Measurements from ENCODE around the gene ADM5. TPM values are rescaled to one million over a fixed set of nuclear protein-coding genes. Genes with fewer than 3 reads are reported as not detected.
A peak's percentile ranks its signal among the peaks of the same experiment; 100 is the strongest.

The ADM5 gene
- polyA plus RNA-seq, 3 donors = 1.2 TPM; not detected in 2

GRCh38 chr19:49656456-49657109, 32.8 kb upstream of the ADM5 start:
- no peak overlapping the region for H3K9ac ChIP-seq (ENCODE audit: insufficient read depth, low read length, poor library complexity, severe bottlenecking)
- peaks cover 42% of the 10 kb centered on the region for H4K20me1 ChIP-seq (ENCODE audit: insufficient read depth, low read length)
- no peak overlapping the region for H3K27ac ChIP-seq (ENCODE audit: low read depth in 1 of 2, low read length in 2 of 2)
- no peaks in the 10 kb centered on the region for H3K9me3 ChIP-seq (replicated peaks in 1 of 2; ENCODE audit: control insufficient read depth in 1 of 2, insufficient read depth in 1 of 2, low read length in 2 of 2)
- H3K4me3 ChIP-seq (replicated peaks in 1 of 3; ENCODE audit: low read depth in 2 of 3, low read length in 3 of 3) = no peak overlapping the region
- Mint-ChIP-seq H3K9me3 (peaks cover 0 to 4% (median 0%) of the 10 kb centered on the region in 7 donors), H3K27ac (peak overlapping the region in 2 of 7 donors; percentile 52 to 64), H3K4me3 (no peak overlapping the region), H3K27me3 (ENCODE audit: low read depth in 3 of 3) (peaks cover 0 to 3% (median 0%) of the 10 kb centered on the region in 3 donors), H3K36me3 (peaks cover 68 to 90% of the 10 kb centered on the region in 2 donors), H3K4me1 (no peaks in the 10 kb centered on the region)
- DNase-seq = no peak
- no peaks in the 10 kb centered on the region for H3K4me1 ChIP-seq (ENCODE audit: control insufficient read depth in 1 of 2, insufficient read depth in 2 of 2, low read length in 2 of 2)
- intact Hi-C loops (cut with micrococcal nuclease) = no loop called here
- WGBS (ENCODE audit: insufficient coverage) = 94% methylated on average over 17 of the region's 17 CpGs
- TF ChIP-seq, protein P1, sequence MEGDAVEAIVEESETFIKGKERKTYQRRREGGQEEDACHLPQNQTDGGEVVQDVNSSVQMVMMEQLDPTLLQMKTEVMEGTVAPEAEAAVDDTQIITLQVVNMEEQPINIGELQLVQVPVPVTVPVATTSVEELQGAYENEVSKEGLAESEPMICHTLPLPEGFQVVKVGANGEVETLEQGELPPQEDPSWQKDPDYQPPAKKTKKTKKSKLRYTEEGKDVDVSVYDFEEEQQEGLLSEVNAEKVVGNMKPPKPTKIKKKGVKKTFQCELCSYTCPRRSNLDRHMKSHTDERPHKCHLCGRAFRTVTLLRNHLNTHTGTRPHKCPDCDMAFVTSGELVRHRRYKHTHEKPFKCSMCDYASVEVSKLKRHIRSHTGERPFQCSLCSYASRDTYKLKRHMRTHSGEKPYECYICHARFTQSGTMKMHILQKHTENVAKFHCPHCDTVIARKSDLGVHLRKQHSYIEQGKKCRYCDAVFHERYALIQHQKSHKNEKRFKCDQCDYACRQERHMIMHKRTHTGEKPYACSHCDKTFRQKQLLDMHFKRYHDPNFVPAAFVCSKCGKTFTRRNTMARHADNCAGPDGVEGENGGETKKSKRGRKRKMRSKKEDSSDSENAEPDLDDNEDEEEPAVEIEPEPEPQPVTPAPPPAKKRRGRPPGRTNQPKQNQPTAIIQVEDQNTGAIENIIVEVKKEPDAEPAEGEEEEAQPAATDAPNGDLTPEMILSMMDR (IDR thresholded peaks at IDR 0.05) = no peak
- H3K79me2 ChIP-seq (ENCODE audit: insufficient read depth, low read length) = no peaks in the 10 kb centered on the region
- no peaks in the 10 kb centered on the region for H3K27me3 ChIP-seq (ENCODE audit: control insufficient read depth in 2 of 2, insufficient read depth in 2 of 2, low read length in 2 of 2)
- peaks cover 81 to 94% of the 10 kb centered on the region in 2 donors for H3K36me3 ChIP-seq (replicated peaks in 1 of 2; ENCODE audit: control insufficient read depth in 1 of 2, insufficient read depth in 2 of 2, low read length in 2 of 2)
- no peak overlapping the region for H2AFZ ChIP-seq (ENCODE audit: insufficient read depth, low read depth, low read length, poor library complexity, severe bottlenecking)
- H3K4me2 ChIP-seq (replicated peaks; ENCODE audit: extremely low read depth, low read length, poor library complexity, severe bottlenecking) = no peak overlapping the region

DNA sequence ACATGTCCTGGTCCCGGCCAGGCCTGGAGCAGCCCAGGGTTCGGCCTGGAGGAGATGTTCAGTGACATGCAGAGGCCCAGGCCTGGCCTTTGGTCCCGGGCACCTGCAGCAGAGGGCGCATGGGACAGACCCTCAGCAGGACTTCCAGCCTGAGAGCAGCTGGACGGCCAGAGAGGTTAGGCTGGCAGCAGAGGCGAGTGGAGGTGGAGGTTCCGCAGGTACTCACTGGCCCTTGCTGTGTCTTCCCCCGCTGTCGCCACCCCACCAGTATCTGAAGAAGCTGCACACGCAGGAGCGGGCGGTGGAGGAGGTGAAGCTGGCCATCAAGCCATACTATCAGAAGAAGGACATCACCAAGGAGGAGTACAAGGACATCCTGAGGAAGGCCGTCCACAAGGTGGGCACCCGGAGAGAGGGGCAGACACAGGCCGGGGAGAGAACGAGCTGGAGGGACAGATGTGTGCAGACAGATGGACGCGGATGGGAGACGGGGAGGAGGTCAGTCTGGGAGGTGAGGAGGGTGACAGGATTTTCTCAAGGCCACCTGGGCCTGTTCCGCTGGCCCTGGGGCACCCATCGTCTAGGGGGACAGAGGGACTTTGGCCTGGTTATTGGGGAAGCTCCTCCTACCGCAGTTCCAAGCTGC, 31.8 kb upstream of the ADM5 start:
- no peak overlapping the region for H2AFZ ChIP-seq (ENCODE audit: insufficient read depth, low read depth, low read length, poor library complexity, severe bottlenecking)
- Mint-ChIP-seq H3K27ac (peak overlapping the region in 2 of 7 donors; percentile 13 to 35), H3K4me3 (no peak overlapping the region), H3K9me3 (peaks cover 0 to 4% (median 0%) of the 10 kb centered on the region in 7 donors), H3K27me3 (ENCODE audit: low read depth in 3 of 3) (peaks cover 0 to 3% (median 0%) of the 10 kb centered on the region in 3 donors), H3K4me1 (no peaks in the 10 kb centered on the region), H3K36me3 (peaks cover 72 to 96% of the 10 kb centered on the region in 2 donors)
- no peak for DNase-seq
- no peaks in the 10 kb centered on the region for H3K79me2 ChIP-seq (ENCODE audit: insufficient read depth, low read length)
- H3K4me1 ChIP-seq (ENCODE audit: control insufficient read depth in 1 of 2, insufficient read depth in 2 of 2, low read length in 2 of 2) = no peaks in the 10 kb centered on the region
- H3K9me3 ChIP-seq (replicated peaks in 1 of 2; ENCODE audit: control insufficient read depth in 1 of 2, insufficient read depth in 1 of 2, low read length in 2 of 2) = no peaks in the 10 kb centered on the region
- peaks cover 88 to 100% of the 10 kb centered on the region in 2 donors for H3K36me3 ChIP-seq (replicated peaks in 1 of 2; ENCODE audit: control insufficient read depth in 1 of 2, insufficient read depth in 2 of 2, low read length in 2 of 2)
- no peak overlapping the region for H3K27ac ChIP-seq (ENCODE audit: low read depth in 1 of 2, low read length in 2 of 2)
- no peak overlapping the region for H3K4me2 ChIP-seq (replicated peaks; ENCODE audit: extremely low read depth, low read length, poor library complexity, severe bottlenecking)
- TF ChIP-seq, protein P1 (IDR thresholded peaks at IDR 0.05) = no peak
- H3K9ac ChIP-seq (ENCODE audit: insufficient read depth, low read length, poor library complexity, severe bottlenecking) = no peak overlapping the region
- H3K4me3 ChIP-seq (replicated peaks in 1 of 3; ENCODE audit: low read depth in 2 of 3, low read length in 3 of 3) = no peak overlapping the region
- no peaks in the 10 kb centered on the region for H3K27me3 ChIP-seq (ENCODE audit: control insufficient read depth in 2 of 2, insufficient read depth in 2 of 2, low read length in 2 of 2)
- H4K20me1 ChIP-seq (ENCODE audit: insufficient read depth, low read length) = peaks cover 47% of the 10 kb centered on the region
- 97% methylated on average over 19 of the region's 22 CpGs for WGBS (ENCODE audit: insufficient coverage)
- intact Hi-C loops (cut with micrococcal nuclease) = no loop called here

Data from CD14-positive monocyte (primary cell).